HS-5 (cell line): Measurements from ENCODE around the gene HEMGN.
"Not testable (repeated sequence)": the region's sequence is repeated elsewhere in the genome, so short reads cannot be mapped to it uniquely, and the experiment has no call there.

Experiments
- DNase-seq: peaks from one replicate; pipeline ENCODE4 v3.0.0-alpha.2; 2012; ENCODE audit warnings: low read depth

The HEMGN gene, protein sequence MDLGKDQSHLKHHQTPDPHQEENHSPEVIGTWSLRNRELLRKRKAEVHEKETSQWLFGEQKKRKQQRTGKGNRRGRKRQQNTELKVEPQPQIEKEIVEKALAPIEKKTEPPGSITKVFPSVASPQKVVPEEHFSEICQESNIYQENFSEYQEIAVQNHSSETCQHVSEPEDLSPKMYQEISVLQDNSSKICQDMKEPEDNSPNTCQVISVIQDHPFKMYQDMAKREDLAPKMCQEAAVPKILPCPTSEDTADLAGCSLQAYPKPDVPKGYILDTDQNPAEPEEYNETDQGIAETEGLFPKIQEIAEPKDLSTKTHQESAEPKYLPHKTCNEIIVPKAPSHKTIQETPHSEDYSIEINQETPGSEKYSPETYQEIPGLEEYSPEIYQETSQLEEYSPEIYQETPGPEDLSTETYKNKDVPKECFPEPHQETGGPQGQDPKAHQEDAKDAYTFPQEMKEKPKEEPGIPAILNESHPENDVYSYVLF

DNA sequence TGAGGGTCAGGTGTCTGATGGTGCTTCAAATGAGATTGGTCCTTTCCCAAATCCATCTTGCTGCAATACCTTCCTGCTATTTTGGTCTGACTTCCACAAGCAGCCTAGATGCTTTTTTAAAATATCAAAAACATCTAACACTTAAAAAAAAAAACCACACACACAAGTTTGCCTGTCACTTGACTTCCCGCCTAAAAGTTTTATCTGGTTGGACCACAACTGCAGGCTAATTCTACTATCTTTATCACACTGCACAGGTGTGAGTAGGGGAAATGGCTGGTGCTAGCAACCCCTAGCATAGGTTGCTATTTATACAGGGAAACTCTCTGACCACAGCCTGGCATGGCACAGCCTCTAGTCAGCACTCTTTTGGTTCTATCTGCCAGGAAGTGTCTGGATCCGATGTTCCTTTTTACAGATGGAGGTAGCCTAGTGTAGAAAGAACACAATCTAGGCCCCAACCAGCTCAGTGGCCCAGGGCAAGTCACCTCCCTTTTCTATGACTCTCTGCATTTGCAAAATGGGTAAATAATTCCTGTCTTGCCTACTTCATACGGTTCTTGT lies at the start of gene HEMGN:
TSS of gene HEMGN (minus strand) at position 92 of the 564 bp plus-strand sequence. CDS start at position 56, 36 bp downstream.
- DNase-seq = no peak

DNA sequence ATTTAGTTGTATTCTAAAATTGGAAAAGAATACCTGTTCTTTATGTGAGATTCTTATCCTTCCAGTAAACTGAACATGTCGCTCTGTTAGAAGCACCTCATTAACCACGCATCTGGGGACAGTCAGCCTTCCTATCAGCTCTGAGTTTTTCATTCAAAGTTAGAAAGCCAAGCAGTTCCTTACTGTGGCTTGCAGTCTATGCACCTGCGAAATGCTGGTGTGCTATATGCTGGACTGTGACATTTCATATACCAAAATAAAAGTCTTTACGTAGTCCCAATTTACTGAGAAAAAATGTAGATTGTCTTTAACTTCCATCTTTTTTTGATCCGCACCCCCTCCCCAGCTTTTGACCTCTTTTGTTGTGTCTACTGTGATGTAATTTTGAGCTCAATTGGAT lies 49.5 kb upstream of the HEMGN start:
- no peak for DNase-seq

DNA sequence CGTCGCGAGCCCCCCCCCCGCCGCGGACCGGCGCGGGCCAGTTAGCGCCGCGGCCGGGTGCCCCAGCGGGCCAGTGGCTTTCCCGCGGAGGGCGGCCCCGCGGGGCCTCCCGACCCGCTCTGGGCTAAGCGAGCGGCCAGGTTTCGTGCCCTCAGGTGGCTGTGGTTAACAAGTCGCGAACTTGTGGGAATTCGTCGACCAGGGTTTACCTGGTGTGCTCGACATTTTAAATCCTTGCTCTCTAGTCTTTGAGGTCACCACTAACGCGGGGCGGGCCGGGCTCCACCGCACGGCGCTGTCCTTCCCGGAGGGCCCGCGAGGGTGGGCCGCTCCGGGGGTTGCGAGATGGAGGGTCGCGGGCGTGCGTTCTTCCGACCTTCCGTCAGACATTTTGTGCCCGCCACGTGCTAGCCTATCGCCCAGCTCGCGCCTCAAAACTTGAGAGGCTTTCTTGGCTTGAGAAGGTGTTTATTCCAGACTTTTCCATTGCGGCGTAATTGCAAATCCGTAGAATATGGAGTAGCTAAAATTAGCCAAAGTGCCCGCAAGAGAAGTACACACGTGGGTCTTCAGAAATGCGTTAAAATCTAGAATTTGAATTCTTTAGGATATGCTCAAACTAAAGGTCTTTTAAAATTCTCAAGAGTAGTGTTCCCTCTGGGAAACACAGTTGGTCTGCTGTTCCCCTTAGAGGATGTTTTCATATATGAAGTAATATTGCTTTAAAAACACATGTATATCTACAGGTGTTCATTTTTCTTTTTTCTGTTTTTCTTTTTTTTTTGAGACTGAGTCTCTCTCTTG lies 47.3 kb upstream of the HEMGN start:
- DNase-seq = no peak

DNA sequence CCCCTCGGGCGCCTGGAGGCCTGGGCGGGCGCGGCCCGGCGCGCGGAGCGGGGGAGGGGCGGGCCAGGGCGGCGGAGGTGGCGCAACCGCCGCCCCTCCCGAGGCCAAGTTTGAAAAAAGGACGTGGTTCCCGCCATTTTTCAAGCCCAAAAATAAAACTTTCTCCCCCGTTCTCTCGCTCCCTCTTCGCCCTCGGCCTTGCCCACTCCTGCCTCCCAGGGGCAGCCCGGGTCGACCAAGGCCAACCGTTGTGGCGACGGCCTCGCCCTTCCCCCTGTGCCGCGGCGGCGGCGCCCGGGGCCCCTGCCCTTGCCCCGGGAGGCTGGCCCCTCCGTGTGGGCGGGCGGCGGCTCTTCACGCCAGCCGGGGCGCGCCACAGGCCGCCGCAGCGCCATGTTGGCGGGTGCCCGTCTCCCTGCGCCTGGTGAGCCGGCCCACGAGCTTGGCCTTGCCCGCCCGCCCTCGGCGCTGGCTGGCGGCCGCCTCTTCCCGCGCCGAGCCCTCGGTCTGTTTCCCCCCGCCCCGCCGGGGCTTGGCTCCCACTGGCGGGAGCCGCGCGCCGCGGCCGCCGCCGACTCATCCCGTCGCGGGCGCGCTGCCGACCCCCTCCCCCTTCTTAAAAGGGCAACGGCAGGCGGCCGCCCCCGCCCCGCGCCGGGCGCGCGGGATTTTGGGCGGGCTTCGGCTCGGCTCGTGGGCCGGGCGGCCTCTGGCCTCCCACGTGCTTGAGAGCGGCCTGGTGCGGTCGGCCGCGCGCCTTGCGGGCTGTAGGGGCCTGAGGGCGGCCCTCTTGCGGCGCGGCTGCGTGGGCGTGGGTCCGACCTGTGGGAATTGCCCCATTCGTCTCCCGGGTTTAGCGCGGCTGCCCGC lies 46.5 kb upstream of the HEMGN start:
- DNase-seq = peak; percentile 42

DNA sequence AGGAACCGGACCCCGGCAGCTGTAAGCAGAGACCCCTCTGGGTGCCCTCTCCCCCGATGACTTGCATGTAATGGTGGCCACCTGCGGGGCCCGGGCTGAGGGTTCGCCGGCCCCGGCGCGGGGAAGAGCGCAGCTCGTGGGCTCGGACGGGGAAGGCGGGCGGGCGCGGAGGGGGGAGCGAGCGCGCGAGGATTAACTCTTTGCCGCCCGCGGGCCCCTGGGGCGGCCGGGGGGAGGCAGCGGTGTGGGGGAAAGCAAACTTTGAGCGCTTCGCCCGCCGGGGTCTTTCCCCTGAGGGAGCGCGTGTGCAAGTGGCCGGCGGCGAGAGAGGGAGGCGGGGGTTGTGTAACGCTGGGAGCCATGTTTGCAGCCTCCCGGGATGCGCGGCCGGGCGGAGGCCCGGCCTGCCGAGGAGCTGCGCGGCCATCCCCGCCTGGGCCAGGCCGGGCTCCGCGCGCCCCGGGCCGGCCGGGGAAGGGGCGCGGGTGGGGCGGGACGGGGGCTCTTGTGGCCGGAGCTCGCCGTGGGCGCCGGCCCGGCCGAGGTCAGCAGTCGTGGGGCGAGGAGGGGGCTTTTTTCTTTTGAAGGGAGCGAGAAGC lies 45.7 kb upstream of the HEMGN start:
- no peak for DNase-seq

DNA sequence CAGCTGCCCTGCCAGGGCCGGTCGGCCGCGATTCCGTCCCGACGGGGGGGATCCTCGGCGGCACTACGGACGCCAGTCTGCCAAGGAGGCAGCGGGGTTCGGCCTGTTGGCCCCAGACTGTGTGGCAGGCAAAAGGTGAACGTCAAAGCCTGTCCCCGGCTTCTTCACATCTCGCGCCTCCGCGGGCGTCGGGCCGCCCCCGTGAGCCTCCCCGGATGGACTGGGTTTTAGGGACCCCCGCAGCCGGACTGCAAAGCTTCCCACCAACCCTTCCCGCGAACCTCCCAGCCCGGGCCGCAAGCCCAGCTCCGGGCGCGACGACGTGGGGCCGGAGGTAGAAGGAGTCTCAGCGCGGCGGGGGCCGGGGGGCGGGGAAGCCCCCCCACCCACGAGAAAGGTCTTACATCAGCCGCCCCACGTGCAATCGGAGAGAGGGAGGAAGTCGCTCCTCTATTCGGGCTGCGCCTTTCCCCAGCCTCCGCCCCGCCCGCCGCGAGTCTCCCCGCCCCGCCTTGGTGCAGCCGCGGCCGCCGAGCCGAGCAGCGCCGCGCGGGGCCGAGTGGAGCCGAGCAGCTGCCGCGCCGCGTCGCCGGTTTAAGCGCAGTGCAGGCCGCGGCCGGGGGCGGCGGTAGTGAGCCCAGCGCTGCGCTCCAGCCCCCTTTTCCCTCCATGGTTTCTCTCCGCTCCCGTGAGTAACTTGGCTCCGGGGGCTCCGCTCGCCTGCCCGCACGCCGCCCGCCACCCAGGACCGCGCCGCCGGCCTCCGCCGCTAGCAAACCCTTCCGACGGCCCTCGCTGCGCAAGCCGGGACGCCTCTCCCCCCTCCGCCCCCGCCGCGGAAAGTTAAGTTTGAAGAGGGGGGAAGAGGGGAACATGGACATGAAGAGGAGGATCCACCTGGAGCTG lies 45.0 kb upstream of the HEMGN start, which contains the start of gene ANP32B:
TSS of gene ANP32B (plus strand) at position 659 of the 906 bp plus-strand sequence. CDS start at position 874, 215 bp downstream.
- peak; percentile 49 for DNase-seq

DNA sequence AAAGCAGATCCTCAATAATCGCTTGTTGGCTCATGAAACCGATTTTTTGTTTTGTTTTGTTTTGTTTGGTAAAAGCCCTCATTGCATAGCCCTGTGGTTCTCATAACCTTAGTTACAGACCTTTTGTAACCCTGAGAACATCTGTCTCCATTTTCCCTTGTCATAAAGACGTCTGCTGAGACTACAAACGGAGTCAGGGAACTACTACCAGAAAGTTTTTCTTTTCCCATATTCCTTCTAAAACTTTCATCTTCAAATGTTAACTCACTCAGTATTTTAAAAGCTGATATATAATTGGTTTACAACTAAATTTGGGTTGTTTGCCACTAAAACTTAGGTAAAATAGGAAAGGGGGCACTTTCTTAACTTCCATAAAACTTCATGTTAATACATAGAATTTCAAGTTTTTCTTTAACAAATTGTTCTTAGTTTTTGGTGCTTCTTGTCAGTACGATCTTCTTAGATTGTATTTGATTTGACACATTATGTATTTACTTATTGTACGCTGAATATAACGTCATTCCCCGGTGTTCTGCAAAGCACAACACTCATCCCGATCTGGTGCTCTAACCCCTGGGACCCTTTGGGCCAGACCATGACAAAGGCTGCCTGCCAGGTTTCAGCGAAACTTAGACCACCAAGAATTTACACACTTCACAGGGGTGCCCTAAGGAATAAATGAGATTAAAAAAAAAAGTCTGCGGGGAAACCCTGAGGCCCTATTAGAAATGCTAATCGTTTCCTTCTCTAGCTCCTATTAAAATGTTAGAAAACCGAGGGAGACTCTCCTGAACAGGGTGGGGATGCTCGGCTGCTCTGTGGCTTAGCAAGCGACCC lies 44.1 kb upstream of the HEMGN start:
- no peak for DNase-seq

DNA sequence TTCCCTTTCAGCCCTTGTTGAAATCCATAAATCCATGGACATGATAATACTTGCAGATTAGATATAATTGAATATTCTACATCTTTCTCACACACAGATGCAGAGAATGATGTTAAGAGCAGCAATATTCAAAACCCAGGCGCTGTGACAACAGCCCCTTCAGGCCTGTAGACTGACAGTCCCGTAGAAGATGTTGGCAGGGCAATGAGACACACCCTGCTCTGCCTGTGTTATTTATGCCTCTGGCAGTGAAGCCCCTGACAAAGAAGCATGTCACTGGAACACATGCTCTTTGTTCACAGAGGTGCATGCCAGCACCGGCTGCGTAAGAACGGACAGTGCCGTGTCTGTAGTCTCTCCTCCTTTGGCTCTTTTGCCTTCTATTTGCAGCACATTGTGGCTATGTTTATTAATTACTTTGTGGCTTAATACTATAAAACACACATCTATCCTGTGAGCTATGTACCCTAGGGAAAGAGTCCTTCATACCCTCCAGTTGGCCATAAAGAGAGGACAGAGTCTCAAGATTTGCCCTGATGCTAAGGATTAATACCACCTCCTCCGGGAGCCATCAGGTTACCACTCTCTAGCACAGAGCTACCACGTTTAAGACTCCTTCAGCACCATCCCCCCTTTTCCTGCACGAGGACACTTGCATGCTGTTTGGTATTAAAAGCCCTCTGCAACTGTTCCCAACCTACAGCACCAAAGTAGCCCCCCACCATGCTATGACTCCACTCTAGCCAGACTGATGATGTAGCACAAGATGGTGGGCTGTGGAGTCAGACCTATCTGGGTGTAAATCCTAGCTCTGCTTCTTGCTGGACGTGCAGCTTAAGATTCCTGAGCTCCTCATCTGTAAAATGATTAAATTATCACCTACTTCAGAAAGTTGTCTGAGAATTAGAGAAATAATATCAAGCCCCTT lies 43.2 kb upstream of the HEMGN start:
- DNase-seq = no peak

DNA sequence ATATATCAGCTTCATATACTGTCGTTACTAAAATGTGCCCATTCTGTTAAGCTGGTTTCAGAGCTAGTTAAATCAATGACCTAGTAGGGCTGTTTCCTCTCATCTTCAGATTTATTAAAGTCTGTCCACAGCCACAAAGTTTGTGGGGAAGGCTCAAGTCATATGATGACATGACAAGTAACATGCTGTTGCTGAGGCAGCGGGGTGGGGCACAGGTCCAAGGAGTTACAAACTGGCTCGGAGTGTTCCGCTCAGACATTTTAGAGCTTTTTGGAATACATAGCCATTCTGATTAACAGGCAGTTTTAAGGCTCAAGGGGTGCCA lies 42.5 kb upstream of the HEMGN start:
- DNase-seq = no peak

DNA sequence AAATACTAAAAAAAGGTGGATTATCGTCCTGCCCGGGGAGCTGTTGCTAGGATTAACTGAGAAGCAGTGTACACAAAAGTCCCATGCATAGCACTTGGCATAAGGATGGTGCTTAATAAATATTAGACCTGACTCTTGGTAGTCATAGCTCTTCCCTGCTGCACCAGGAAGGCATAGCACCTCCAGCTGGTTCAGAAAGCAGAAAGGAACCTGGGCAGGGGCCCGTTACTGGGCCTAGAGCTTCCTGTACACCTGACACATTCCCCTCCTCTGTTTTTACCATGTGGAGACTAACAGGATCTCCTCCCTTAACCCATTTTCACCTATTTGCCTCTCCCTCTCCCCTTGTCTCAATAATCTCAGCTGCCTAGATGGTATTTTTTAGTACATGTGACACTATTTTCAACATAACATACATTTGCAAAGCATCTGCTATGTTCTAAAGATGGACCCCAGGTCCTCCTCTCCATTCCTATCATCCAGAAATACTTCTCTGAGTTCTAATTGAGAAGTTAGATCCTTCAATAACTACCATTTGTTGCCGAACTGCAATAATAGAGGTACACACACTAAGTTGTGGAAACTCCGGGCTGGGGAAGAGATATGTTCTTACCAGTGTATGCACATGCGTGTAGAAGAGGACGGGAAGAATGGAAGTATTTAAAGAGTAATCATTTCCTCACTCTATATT lies 42.0 kb upstream of the HEMGN start:
- no peak for DNase-seq

DNA sequence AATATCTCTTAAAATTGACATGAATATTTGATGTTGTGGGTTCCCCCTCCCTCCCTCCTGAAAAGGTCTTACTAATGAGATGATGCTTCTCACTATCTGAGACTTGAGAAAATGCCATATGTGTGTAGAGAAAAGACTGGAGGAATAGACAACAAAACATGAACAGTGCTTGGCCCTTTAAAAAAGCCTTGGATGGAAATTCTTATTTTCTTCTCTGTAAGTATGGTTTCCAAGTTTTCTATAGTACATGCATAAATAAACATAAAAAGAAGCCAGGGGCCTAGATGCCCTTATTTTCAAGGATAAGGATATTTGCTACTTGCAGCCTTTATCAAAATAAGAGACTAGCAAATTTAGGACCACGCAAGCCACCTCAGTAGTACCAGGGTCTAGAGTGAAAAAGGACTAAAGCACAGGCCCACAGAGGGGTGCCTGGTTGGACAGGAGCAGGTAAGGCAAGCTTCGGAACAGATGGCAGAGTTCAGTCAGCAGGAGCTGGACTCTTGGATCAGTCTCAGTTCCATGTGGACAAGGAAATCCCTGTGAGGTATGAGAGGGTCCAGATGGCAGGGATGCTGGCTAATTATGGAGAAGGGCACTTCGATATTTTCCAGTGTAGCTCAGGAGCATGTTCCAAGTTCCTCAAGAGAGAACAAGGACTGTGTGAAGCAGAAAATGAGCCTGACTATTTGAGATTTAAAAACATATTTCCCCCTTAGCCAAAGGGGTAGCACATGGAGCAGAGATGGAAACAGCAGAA lies 40.6 kb upstream of the HEMGN start:
- DNase-seq = no peak

DNA sequence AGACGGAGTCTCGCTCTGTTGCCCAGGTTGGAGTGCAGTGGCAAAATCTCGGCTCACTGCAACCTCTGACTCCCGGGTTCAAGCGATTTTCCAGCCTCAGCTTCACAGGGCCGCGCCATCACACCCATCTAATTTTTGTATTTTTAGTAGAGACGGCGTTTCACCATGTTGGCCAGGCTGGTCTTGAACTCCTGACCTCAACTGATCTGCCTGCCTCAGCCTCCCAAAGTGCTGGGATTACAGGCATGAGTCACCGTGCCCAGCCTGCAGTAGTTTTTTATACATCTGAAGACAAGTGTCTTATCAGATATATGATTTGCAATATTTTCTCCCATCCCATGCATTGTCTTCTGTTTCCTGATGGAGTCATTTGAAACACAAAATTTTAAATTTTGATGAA lies 38.7 kb upstream of the HEMGN start:
- not testable (repeated sequence) for DNase-seq

DNA sequence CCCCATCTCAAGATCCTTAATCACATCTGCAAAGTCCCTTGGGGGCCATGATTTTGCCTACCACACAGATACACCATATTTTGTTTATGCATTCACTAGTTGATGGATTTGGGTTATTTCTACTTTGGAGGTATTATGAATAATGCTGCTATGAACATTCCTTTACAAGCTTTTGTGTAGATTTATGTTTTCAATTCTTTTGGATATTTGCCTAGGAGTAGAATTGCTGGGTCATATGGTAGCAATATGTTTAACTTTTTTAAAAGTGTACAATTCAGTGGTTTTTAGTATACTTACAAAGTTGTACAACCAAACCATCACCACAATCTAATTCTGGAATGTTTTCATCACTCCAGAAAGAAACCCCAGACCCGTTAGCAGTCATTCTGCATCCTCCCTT lies 37.4 kb upstream of the HEMGN start:
- no peak for DNase-seq

DNA sequence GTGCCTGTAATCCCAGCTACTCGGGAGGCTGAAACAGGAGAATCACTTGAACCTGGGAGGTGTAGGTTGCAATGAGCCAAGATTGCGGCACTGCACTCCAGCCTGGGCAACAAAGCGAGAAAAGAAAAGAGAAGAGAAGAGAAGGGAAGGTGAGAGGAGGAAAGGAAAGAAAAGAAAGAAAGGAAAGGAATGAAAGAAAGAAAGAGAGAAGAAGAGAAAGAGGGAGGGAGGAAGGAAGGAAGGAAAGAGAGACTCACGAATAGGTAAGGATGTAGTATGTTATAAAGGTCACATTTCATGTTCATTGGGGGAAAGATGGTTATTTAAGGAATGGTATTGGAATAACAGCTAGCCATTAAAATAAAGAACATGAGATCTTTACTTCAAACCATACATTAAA lies 34.8 kb upstream of the HEMGN start:
- no peak for DNase-seq

DNA sequence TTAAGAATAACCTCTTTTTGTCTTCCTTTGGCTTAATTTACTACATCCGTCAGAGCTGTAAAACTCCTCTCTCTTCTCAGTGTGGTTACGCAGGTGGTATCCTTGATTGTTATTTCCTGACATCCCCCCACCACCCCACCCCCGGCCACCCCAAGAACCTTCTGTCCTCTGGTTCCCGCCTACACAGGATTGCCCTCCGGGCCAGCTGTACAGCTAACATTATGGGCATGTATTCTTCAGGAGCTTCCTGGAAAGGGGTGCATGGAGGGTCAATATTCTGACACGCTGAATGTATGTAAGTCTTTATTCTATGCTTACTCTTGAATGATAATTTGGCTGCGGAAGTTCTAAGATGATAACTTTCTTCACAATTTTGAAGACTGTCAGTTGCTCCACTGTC lies 32.2 kb upstream of the HEMGN start:
- DNase-seq = no peak

DNA sequence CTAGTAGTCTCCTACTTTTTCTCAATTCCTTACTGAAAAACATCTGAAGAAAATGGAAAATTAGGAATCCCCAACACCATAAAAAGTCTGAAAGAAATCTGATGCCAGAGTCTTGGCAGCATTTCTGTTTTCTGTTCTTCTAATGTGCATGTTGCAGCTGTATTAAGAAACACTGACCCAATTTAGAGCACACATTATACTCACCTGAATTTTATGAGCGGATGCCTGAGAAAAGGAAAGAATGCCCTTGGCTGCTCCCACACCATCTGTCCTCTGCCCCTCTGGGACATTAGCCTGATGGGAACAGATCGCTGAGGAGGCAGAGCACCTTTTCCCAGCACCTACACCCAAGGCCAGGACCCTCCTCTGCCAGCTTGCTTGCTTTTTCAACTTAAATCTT lies 31.0 kb upstream of the HEMGN start:
- DNase-seq = no peak

DNA sequence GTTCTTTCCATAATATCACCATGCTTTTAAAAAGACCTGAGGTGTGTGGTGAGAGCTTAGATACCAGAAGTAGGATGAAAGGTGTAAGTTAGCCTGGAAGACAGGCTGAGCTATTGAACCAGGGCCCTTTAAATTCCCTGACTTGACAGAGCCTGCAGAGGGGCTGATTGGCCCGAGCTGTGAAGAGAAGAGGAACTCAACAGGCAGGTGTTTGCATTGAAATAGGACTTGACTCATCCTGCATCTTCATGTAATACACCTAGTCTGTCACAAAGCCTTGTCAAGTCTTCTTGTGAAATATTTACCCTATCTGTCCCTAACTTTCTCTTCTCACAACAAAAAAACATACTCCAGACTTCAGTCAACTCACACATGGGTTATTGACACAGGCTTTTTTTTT lies 28.5 kb upstream of the HEMGN start:
- no peak for DNase-seq
